ENCODE results near the gene ENTPD7. TPM values are rescaled to one million over a fixed set of nuclear protein-coding genes. Genes with fewer than 3 reads are reported as not detected.

The ENTPD7 gene
- total RNA-seq, 1 experiment from 2014 or later, result 14.5 TPM

GRCh38 chr10:99630433-99630832 is 28.9 kb upstream of the ENTPD7 start:
- H3K27ac Mint-ChIP-seq, result no peak overlapping the region
- no peak overlapping the region for H2AFZ ChIP-seq (ENCODE audit: low read length)
- H2BK15ac ChIP-seq (ENCODE audit: low read depth, low read length), result no peak overlapping the region
- no peak overlapping the region for H3K14ac ChIP-seq (ENCODE audit: insufficient read depth, low read length)
- no peaks in the 10 kb centered on the region for H3K36me3 Mint-ChIP-seq (ENCODE audit: insufficient read depth in 1 of 3, low read depth in 3 of 3)
- H3K23me2 ChIP-seq (ENCODE audit: insufficient read length, low read depth, low read length, poor library complexity, severe bottlenecking), result no peaks in the 10 kb centered on the region
- no peak overlapping the region for H3K18ac ChIP-seq (ENCODE audit: insufficient read length, low read depth, low read length)
- H3K27ac ChIP-seq (ENCODE audit: insufficient read length, low read depth, low read length), result no peak overlapping the region
- H3K9me3 ChIP-seq (ENCODE audit: control insufficient read depth, low read depth, low read length), result no peaks in the 10 kb centered on the region
- no peak overlapping the region for H3K4me2 ChIP-seq (ENCODE audit: insufficient read depth, insufficient read length, low read length)
- H3K56ac ChIP-seq (ENCODE audit: insufficient read length, low read depth, low read length), result no peak overlapping the region
- H3K27me3 Mint-ChIP-seq (ENCODE audit: low read depth), result peaks cover 13% of the 10 kb centered on the region
- H3T11ph ChIP-seq (ENCODE audit: low read length), result no peak overlapping the region
- H3K79me2 ChIP-seq (ENCODE audit: insufficient read depth, low read length), result no peaks in the 10 kb centered on the region
- H3K23ac ChIP-seq (ENCODE audit: insufficient read length, low read depth, low read length), result no peak overlapping the region
- H4K5ac ChIP-seq (ENCODE audit: insufficient read length, low read depth, low read length), result no peak overlapping the region
- no peak for TF ChIP-seq CTCF (conservative IDR thresholded peaks at IDR 0.05)
- no peak overlapping the region for H3K4ac ChIP-seq (ENCODE audit: low read depth, low read length)
- no peak overlapping the region for H4K8ac ChIP-seq (replicated peaks; ENCODE audit: insufficient read length, low read depth, low read length)
- no peaks in the 10 kb centered on the region; the same call in 1 of the 2 replicates for H3K4me1 ChIP-seq (ENCODE audit: insufficient read depth, low read length)
- no peaks in the 10 kb centered on the region for H3K9me3 Mint-ChIP-seq
- H3K4me3 Mint-ChIP-seq, result no peak overlapping the region
- no peak overlapping the region for H2BK12ac ChIP-seq (ENCODE audit: insufficient read length, low read depth, low read length)
- H3K79me1 ChIP-seq (ENCODE audit: insufficient read depth, low read depth, low read length, poor library complexity, severe bottlenecking), result no peaks in the 10 kb centered on the region
- no peak overlapping the region for H3K9ac ChIP-seq (ENCODE audit: extremely low read depth, insufficient read length, low read length)
- no peak overlapping the region for H2AK5ac ChIP-seq (ENCODE audit: insufficient read length, low read length)
- no peaks in the 10 kb centered on the region for H3K27me3 ChIP-seq (ENCODE audit: insufficient read depth, low read length)
- H2BK5ac ChIP-seq (ENCODE audit: insufficient read length, low read length), result no peak overlapping the region
- no peak overlapping the region for H2BK120ac ChIP-seq (ENCODE audit: low read depth, low read length, poor library complexity, severe bottlenecking)
- DNase-seq, result no peak
- no peaks in the 10 kb centered on the region for H4K20me1 ChIP-seq (ENCODE audit: control insufficient read depth, insufficient read depth, insufficient read length)
- peaks cover 5 to 6% of the 10 kb centered on the region in 2 experiments; a peak in 2 of 4 replicates for H3K4me1 Mint-ChIP-seq
- no CpG with 5 or more reads among the region's 2 CpGs for WGBS (ENCODE audit: extremely low coverage, insufficient read length, low lambda C conversion rate)
- H4K91ac ChIP-seq (ENCODE audit: insufficient read length, low read depth, low read length), result no peak overlapping the region
- no peak overlapping the region for H2BK20ac ChIP-seq (ENCODE audit: low read depth, low read length, poor library complexity, severe bottlenecking)
